Gastroesophageal sphincter (tissue), 3 donors: Measurements from ENCODE around the gene LYRM7.

Source experiments
- POLR2A ChIP-seq, 2 donors: fragments of 450-650 bp; IDR thresholded peaks; one replicate each; pipeline ENCODE4 v1.6.1; 2017; ENCODE audit warnings: antibody characterized with exemption in 2 of 2, mild to moderate bottlenecking in 2 of 2, moderate library complexity in 1 of 2
- POLR2AphosphoS5 ChIP-seq: sonication (generic); formaldehyde crosslinking; IDR thresholded peaks from one replicate; pipeline ENCODE4 v1.6.1; 2017; ENCODE audit warnings: antibody characterized with exemption
- TF ChIP-seq, protein P1 (sequence below), 4 experiments: fragments of 200-600 bp in 2 of 4; fragments of 450-650 bp in 2 of 4; sonication (generic) in 1 of 4; IDR thresholded peaks; one replicate each; pipeline ENCODE4 v1.5.1; 2017 to 2019; ENCODE audit warnings: antibody characterized with exemption in 4 of 4, mild to moderate bottlenecking in 2 of 4, moderate library complexity in 2 of 4

GRCh38 chr5:131139321-131139720 lies 31.4 kb upstream of the LYRM7 start:
- TF ChIP-seq, protein P1, sequence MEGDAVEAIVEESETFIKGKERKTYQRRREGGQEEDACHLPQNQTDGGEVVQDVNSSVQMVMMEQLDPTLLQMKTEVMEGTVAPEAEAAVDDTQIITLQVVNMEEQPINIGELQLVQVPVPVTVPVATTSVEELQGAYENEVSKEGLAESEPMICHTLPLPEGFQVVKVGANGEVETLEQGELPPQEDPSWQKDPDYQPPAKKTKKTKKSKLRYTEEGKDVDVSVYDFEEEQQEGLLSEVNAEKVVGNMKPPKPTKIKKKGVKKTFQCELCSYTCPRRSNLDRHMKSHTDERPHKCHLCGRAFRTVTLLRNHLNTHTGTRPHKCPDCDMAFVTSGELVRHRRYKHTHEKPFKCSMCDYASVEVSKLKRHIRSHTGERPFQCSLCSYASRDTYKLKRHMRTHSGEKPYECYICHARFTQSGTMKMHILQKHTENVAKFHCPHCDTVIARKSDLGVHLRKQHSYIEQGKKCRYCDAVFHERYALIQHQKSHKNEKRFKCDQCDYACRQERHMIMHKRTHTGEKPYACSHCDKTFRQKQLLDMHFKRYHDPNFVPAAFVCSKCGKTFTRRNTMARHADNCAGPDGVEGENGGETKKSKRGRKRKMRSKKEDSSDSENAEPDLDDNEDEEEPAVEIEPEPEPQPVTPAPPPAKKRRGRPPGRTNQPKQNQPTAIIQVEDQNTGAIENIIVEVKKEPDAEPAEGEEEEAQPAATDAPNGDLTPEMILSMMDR (IDR thresholded peaks at IDR 0.05): no peak
- no peak for TF ChIP-seq POLR2A (IDR thresholded peaks at IDR 0.05)
- no peak for TF ChIP-seq POLR2AphosphoS5
